AG04450 (cell line): Measurements from ENCODE around the gene ST8SIA5. TPM values are rescaled to one million over a fixed set of nuclear protein-coding genes. Genes with fewer than 3 reads are reported as not detected.

Source experiments
- CTCF ChIA-PET: fragments of 300-600, 350-600 bp; formaldehyde crosslinking; extraction: SDS; loops from one replicate; lab custom pipeline; 2022; ENCODE audit warnings: antibody characterized with exemption, inconsistent platforms; lab: Charles Lee
- POLR2A ChIA-PET: fragments of 350-600 bp; formaldehyde crosslinking; extraction: SDS; loops from one replicate; lab custom pipeline; 2021; ENCODE audit warnings: antibody characterized with exemption, inconsistent platforms; lab: Yijun Ruan, JAX
- DNase-seq: peaks from one replicate; pipeline ENCODE4 v3.0.0-alpha.2; 2011; ENCODE audit warnings: low read depth, low spot score
- H3K27ac ChIP-seq: one replicate; pipeline ENCODE4 v1.5.1; 2012; ENCODE audit warnings: low read depth, low read length, control low read depth
- H3K27me3 ChIP-seq: one replicate; pipeline ENCODE4 v1.6.0; 2012; ENCODE audit warnings: low read length; ENCODE audit not compliant: control insufficient read depth, insufficient read depth
- H3K4me3 ChIP-seq: 2 replicates; pipeline ENCODE4 v1.5.1; 2011; ENCODE audit warnings: mild to moderate bottlenecking, low read depth, low read length, control low read depth
- H3K9me3 ChIP-seq: 2 replicates; pipeline ENCODE4 v1.5.1; 2012; ENCODE audit warnings: low read length; ENCODE audit not compliant: control insufficient read depth, insufficient read depth
- CTCF ChIP-seq: IDR thresholded peaks from 2 replicates; pipeline ENCODE4 v1.5.1; 2011; ENCODE audit warnings: low read depth, low read length, control low read depth, inconsistent platforms
- polyA plus RNA-seq: library from polyadenylated mRNA; depleted of rRNA; stranded (reverse); fragments of >200 nt; gene quantifications from 2 replicates; pipeline ENCODE4 v1.2.3, GENCODE V29; 2011

The ST8SIA5 gene
- polyA plus RNA-seq, 1 experiment = not detected

- CTCF ChIA-PET = no interaction called here
- Histone ChIP-seq H3K9me3 (no peaks in the 10 kb centered on the region), H3K27me3 (no peaks in the 10 kb centered on the region), H3K27ac (no peak overlapping the region), H3K4me3 (no peak overlapping the region)
- TF ChIP-seq CTCF = no peak
- POLR2A ChIA-PET = no interaction called here
- no peak for DNase-seq
Measured at GRCh38 chr18:46748466-46748865, 8.4 kb downstream of the ST8SIA5 start.

- no peak overlapping the region for H3K4me3 ChIP-seq
- POLR2A ChIA-PET = no interaction called here
- no peaks in the 10 kb centered on the region for H3K9me3 ChIP-seq
- no peak for DNase-seq
- CTCF ChIA-PET = no interaction called here
- no peak for TF ChIP-seq CTCF
- no peak overlapping the region for H3K27ac ChIP-seq
- peaks cover 2% of the 10 kb centered on the region for H3K27me3 ChIP-seq
Measured at GRCh38 chr18:46740046-46740445, 16.8 kb downstream of the ST8SIA5 start.

GRCh38 chr18:46738491-46738890, 18.4 kb downstream of the ST8SIA5 start:
- TF ChIP-seq CTCF = no peak
- Histone ChIP-seq H3K27me3 (peaks cover 2% of the 10 kb centered on the region), H3K27ac (no peak overlapping the region), H3K9me3 (no peaks in the 10 kb centered on the region), H3K4me3 (no peak overlapping the region)
- POLR2A ChIA-PET = no interaction called here
- DNase-seq = no peak
- CTCF ChIA-PET = no interaction called here

- ChIA-PET POLR2A (no interaction called here), CTCF (no interaction called here)
- Histone ChIP-seq H3K4me3 (no peak overlapping the region), H3K27ac (no peak overlapping the region), H3K9me3 (peaks cover 3% of the 10 kb centered on the region; the same call in 1 of the 2 replicates), H3K27me3 (peaks cover 2% of the 10 kb centered on the region)
- DNase-seq = no peak
- TF ChIP-seq CTCF = no peak
Measured at GRCh38 chr18:46736736-46737135, 20.1 kb downstream of the ST8SIA5 start.

- Histone ChIP-seq H3K4me3 (no peak overlapping the region), H3K27ac (no peak overlapping the region), H3K27me3 (peaks cover 2% of the 10 kb centered on the region), H3K9me3 (peaks cover 5% of the 10 kb centered on the region; the same call in 1 of the 2 replicates)
- no peak for DNase-seq
- ChIA-PET CTCF (no interaction called here), POLR2A (no interaction called here)
- no peak for TF ChIP-seq CTCF
Measured at GRCh38 chr18:46736135-46736534, 20.7 kb downstream of the ST8SIA5 start.
